ENCODE measurements around the gene TRIM7. TPM values are rescaled to one million over a fixed set of nuclear protein-coding genes. Genes with fewer than 3 reads are reported as not detected.
A peak's percentile ranks its signal among the peaks of the same experiment; 100 is the strongest.

The TRIM7 gene
- total and polyA plus RNA-seq, 9 of the 15 experiments (the other 6 are each of a cell fraction or from before 2014, with no cell fraction given), result 2.6 to 14.9 (median 8.9) TPM

DNA sequence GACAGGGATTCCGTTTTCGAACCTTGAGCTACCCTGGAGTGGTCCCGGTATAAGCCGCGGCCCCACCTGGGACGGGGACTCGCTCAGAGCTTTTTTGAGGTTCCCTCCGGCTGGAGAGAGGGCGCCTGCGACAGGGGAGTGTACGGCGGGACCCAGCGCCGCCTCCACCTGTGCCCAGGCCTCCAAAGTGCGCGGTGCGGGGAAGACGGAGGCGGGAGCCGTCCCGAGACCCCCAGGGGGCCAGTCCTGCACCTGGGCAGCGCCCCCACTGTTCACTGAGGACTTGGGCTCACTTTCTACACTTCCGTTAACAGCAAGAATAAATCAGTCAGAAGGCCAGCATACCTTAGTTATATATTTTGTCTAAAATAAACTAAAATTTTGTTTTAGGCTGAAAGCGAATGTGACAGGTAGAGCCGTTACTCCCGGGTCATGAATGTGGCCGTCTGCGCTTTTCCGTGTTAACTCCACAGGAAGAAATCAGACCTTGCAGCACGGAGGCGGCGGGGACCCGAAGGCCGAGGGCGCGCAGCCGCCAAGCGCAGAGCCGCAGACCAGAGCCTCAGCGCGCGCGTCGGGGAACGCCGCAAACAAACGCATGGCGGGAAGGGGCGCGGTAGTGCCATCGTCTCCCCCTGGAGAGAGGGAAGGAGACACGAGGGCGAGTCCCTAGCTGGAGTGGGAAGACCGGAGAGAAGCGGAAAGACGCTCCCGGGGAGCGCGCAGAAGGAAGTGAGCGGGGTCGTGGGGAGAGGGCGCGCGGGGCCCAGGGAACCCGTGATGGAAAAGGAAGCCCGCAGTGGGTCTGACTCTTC, 14.1 kb downstream of the TRIM7 start (continued):
- TF ChIP-seq PURB (CRISPR knock-in tag; IDR thresholded peaks at IDR 0.05; ENCODE audit: low read depth), result no peak
- TF ChIP-seq GATAD2A (IDR thresholded peaks at IDR 0.05), result no peak
- TF ChIP-seq GABPA (tag; conservative IDR thresholded peaks at IDR 0.05; ENCODE audit: low read depth), result no peak
- TF ChIP-seq, protein P1, sequence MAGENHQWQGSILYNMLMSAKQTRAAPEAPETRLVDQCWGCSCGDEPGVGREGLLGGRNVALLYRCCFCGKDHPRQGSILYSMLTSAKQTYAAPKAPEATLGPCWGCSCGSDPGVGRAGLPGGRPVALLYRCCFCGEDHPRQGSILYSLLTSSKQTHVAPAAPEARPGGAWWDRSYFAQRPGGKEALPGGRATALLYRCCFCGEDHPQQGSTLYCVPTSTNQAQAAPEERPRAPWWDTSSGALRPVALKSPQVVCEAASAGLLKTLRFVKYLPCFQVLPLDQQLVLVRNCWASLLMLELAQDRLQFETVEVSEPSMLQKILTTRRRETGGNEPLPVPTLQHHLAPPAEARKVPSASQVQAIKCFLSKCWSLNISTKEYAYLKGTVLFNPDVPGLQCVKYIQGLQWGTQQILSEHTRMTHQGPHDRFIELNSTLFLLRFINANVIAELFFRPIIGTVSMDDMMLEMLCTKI (IDR thresholded peaks at IDR 0.05; ENCODE audit: partially characterized antibody), result no peak
- TF ChIP-seq, protein P2, sequence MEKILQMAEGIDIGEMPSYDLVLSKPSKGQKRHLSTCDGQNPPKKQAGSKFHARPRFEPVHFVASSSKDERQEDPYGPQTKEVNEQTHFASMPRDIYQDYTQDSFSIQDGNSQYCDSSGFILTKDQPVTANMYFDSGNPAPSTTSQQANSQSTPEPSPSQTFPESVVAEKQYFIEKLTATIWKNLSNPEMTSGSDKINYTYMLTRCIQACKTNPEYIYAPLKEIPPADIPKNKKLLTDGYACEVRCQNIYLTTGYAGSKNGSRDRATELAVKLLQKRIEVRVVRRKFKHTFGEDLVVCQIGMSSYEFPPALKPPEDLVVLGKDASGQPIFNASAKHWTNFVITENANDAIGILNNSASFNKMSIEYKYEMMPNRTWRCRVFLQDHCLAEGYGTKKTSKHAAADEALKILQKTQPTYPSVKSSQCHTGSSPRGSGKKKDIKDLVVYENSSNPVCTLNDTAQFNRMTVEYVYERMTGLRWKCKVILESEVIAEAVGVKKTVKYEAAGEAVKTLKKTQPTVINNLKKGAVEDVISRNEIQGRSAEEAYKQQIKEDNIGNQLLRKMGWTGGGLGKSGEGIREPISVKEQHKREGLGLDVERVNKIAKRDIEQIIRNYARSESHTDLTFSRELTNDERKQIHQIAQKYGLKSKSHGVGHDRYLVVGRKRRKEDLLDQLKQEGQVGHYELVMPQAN (IDR thresholded peaks at IDR 0.05; ENCODE audit: borderline replicate concordance), result peak; percentile 80; the same call in 1 of the 2 replicates
- TF ChIP-seq CBX3 (IDR thresholded peaks at IDR 0.05; ENCODE audit: borderline replicate concordance in 1 of 2, low read length in 2 of 2), result no peak
- TF ChIP-seq ZFX (CRISPR knock-in tag; IDR thresholded peaks at IDR 0.05), result no peak; the same call in 1 of the 2 replicates
- TF ChIP-seq, protein P3, sequence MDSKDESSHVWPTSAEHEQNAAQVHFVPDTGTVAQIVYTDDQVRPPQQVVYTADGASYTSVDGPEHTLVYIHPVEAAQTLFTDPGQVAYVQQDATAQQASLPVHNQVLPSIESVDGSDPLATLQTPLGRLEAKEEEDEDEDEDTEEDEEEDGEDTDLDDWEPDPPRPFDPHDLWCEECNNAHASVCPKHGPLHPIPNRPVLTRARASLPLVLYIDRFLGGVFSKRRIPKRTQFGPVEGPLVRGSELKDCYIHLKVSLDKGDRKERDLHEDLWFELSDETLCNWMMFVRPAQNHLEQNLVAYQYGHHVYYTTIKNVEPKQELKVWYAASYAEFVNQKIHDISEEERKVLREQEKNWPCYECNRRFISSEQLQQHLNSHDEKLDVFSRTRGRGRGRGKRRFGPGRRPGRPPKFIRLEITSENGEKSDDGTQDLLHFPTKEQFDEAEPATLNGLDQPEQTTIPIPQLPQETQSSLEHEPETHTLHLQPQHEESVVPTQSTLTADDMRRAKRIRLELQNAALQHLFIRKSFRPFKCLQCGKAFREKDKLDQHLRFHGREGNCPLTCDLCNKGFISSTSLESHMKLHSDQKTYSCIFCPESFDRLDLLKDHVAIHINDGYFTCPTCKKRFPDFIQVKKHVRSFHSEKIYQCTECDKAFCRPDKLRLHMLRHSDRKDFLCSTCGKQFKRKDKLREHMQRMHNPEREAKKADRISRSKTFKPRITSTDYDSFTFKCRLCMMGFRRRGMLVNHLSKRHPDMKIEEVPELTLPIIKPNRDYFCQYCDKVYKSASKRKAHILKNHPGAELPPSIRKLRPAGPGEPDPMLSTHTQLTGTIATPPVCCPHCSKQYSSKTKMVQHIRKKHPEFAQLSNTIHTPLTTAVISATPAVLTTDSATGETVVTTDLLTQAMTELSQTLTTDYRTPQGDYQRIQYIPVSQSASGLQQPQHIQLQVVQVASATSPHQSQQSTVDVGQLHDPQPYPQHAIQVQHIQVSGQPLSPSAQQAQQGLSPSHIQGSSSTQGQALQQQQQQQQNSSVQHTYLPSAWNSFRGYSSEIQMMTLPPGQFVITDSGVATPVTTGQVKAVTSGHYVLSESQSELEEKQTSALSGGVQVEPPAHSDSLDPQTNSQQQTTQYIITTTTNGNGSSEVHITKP (IDR thresholded peaks at IDR 0.05; ENCODE audit: partially characterized antibody), result no peak
- TF ChIP-seq, protein P4, sequence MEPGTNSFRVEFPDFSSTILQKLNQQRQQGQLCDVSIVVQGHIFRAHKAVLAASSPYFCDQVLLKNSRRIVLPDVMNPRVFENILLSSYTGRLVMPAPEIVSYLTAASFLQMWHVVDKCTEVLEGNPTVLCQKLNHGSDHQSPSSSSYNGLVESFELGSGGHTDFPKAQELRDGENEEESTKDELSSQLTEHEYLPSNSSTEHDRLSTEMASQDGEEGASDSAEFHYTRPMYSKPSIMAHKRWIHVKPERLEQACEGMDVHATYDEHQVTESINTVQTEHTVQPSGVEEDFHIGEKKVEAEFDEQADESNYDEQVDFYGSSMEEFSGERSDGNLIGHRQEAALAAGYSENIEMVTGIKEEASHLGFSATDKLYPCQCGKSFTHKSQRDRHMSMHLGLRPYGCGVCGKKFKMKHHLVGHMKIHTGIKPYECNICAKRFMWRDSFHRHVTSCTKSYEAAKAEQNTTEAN (CRISPR knock-in tag; IDR thresholded peaks at IDR 0.05), result no peak
- no peak for TF ChIP-seq ZNF274 (IDR thresholded peaks at IDR 0.05; ENCODE audit: borderline replicate concordance, low read depth, low read length)
- TF ChIP-seq, protein P5, sequence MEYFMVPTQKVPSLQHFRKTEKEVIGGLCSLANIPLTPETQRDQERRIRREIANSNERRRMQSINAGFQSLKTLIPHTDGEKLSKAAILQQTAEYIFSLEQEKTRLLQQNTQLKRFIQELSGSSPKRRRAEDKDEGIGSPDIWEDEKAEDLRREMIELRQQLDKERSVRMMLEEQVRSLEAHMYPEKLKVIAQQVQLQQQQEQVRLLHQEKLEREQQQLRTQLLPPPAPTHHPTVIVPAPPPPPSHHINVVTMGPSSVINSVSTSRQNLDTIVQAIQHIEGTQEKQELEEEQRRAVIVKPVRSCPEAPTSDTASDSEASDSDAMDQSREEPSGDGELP (CRISPR knock-in tag; IDR thresholded peaks at IDR 0.05; ENCODE audit: borderline replicate concordance), result no peak; the same call in 1 of the 2 replicates
- no peak for TF ChIP-seq ZFP36 (IDR thresholded peaks at IDR 0.05; ENCODE audit: low read depth, low read length, partially characterized antibody)
- TF ChIP-seq TEAD1 (CRISPR knock-in tag; IDR thresholded peaks at IDR 0.05), result peak in 1 of 2 experiments; percentile 58; a peak in 2 of 4 replicates
- TF ChIP-seq, protein P6, sequence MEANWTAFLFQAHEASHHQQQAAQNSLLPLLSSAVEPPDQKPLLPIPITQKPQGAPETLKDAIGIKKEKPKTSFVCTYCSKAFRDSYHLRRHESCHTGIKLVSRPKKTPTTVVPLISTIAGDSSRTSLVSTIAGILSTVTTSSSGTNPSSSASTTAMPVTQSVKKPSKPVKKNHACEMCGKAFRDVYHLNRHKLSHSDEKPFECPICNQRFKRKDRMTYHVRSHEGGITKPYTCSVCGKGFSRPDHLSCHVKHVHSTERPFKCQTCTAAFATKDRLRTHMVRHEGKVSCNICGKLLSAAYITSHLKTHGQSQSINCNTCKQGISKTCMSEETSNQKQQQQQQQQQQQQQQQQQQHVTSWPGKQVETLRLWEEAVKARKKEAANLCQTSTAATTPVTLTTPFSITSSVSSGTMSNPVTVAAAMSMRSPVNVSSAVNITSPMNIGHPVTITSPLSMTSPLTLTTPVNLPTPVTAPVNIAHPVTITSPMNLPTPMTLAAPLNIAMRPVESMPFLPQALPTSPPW (CRISPR knock-in tag; IDR thresholded peaks at IDR 0.05), result no peak
- no peak for TF ChIP-seq SOX6 (IDR thresholded peaks at IDR 0.05)
